Measurements from ENCODE around the gene XYLT1. TPM values are rescaled to one million over a fixed set of nuclear protein-coding genes. Genes with fewer than 3 reads are reported as not detected.

Gene XYLT1
- total and polyA plus RNA-seq, 2 experiments from 2014 or later = 4.5 to 26.3 TPM

DNA sequence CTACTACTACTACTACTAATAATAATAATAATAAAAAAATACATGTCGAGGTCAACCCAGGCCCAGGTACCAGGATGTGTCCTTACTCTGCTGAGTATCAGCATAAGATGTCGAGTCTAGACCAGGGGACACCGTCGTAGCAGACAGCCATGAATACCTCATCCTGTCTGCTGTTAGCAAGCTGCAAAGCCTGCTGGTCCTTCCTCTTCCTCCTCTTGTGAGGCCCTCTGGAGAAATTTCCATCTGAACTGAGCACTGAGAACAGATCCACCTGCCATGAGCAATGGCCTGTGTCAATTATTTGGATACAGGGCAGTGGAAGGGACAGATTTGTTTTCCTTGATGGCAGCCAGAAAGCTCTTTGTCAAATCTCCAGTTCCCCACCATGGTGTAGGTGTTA is 168.5 kb downstream of the XYLT1 start:
- TF ChIP-seq EZH2 (IDR thresholded peaks at IDR 0.05; ENCODE audit: insufficient read depth, poor library complexity, severe bottlenecking) (no peak), EZH2phosphoT487 (IDR thresholded peaks at IDR 0.05; ENCODE audit: insufficient read depth, low read depth) (no peak)
- Histone ChIP-seq H3K4me2 (ENCODE audit: unreplicated experiment) (no peak overlapping the region), H2AFZ (no peak overlapping the region), H3K9me3 (ENCODE audit: low read depth) (no peaks in the 10 kb centered on the region), H3K27me3 (replicated peaks; ENCODE audit: insufficient read depth) (no peaks in the 10 kb centered on the region), H3F3A (ENCODE audit: insufficient read depth) (0 out of 2 replicates have a peak, but pooled peaks cover 5% of the 10 kb centered on the region), H3K27ac (no peak overlapping the region), H3K79me2 (ENCODE audit: insufficient read depth) (peaks cover 89% of the 10 kb centered on the region), H3K9ac (no peak overlapping the region), H3K36me3 (ENCODE audit: low read depth) (no peaks in the 10 kb centered on the region), H4K20me1 (ENCODE audit: insufficient read depth) (peaks cover 6% of the 10 kb centered on the region; the same call in 1 of the 2 replicates), H3K4me1 (ENCODE audit: insufficient read depth) (peaks cover 8% of the 10 kb centered on the region; the same call in 1 of the 2 replicates), H3K9me2 (ENCODE audit: insufficient read depth) (no peaks in the 10 kb centered on the region), H3K4me3 (no peak overlapping the region)
- in situ Hi-C loops (cut with MboI) = no loop called here
- no peak for DNase-seq
- 97% methylated on average over 4 of the region's 4 CpGs for WGBS, 2 experiments (ENCODE audit: low coverage in 1 of 2, low lambda C conversion rate in 2 of 2, missing lambda C conversion rate in 2 of 2)

DNA sequence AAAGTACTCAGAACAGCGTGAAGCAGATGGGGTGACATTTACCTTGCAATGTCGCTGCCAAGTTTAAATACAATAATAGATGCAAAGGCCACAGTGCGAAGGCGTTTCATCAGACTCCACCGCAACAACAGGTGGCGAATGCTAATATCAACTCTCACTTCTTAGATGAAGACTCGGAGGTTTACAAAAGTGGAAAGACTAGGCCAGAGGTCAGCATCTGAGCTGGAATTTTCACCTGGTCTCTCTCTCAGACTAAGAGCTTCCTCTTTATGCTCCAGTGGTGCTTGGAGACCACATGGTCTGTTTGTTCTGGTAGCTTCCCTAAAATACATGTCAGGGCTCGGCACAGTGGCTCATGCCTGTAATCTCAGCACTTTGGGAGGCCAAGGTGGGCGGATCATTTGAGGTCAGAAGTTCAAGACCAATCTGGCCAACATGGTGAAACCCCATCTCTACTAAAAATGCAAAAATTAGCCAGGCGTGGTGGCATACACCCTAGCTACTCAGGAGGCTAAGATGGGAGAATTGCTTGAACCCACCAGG is 169.1 kb downstream of the XYLT1 start:
- H3K27ac ChIP-seq = no peak overlapping the region
- 94 to 95% methylated on average over 10 of the region's 10 CpGs for WGBS, 2 experiments (ENCODE audit: low coverage in 1 of 2, low lambda C conversion rate in 2 of 2, missing lambda C conversion rate in 2 of 2)
- H2AFZ ChIP-seq = no peak overlapping the region
- no peaks in the 10 kb centered on the region for H3K27me3 ChIP-seq (replicated peaks; ENCODE audit: insufficient read depth)
- no peak overlapping the region for H3K4me3 ChIP-seq
- H4K20me1 ChIP-seq (ENCODE audit: insufficient read depth) = peaks cover 6% of the 10 kb centered on the region; the same call in 1 of the 2 replicates
- H3K9me2 ChIP-seq (ENCODE audit: insufficient read depth) = no peaks in the 10 kb centered on the region
- no peak overlapping the region for H3K4me2 ChIP-seq (ENCODE audit: unreplicated experiment)
- H3K36me3 ChIP-seq (ENCODE audit: low read depth) = no peaks in the 10 kb centered on the region
- H3F3A ChIP-seq (ENCODE audit: insufficient read depth) = 0 out of 2 replicates have a peak, but pooled peaks cover 5% of the 10 kb centered on the region
- peaks cover 89% of the 10 kb centered on the region for H3K79me2 ChIP-seq (ENCODE audit: insufficient read depth)
- H3K9ac ChIP-seq = no peak overlapping the region
- in situ Hi-C loops (cut with MboI) = no loop called here
- DNase-seq = no peak
- peaks cover 8% of the 10 kb centered on the region; the same call in 1 of the 2 replicates for H3K4me1 ChIP-seq (ENCODE audit: insufficient read depth)
- TF ChIP-seq EZH2phosphoT487 (IDR thresholded peaks at IDR 0.05; ENCODE audit: insufficient read depth, low read depth) (no peak), EZH2 (IDR thresholded peaks at IDR 0.05; ENCODE audit: insufficient read depth, poor library complexity, severe bottlenecking) (no peak)
- H3K9me3 ChIP-seq (ENCODE audit: low read depth) = no peaks in the 10 kb centered on the region

DNA sequence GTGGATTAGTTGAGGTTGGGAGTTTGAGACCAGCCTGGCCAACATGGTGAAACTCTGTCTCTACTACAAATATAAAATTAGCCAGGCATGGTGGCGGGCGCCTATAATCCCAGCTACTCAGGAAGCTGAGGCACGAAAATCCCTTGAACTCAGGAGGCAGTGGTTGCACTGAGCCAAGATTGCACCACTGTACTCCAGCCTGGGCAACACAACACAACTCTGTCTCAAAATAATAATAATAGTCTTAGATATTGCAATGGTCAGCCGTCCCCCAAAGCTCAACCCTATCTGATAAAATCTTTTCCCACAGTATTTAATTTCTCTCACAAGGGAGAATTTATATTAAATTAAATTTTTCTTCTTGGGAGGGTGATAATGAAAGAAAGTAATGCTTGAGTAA is 169.6 kb downstream of the XYLT1 start:
- no peak for DNase-seq
- no peaks in the 10 kb centered on the region for H3K9me3 ChIP-seq (ENCODE audit: low read depth)
- H3K9me2 ChIP-seq (ENCODE audit: insufficient read depth) = no peaks in the 10 kb centered on the region
- no peak overlapping the region for H3K27ac ChIP-seq
- in situ Hi-C loops (cut with MboI) = no loop called here
- H3K9ac ChIP-seq = no peak overlapping the region
- no peaks in the 10 kb centered on the region for H3K27me3 ChIP-seq (replicated peaks; ENCODE audit: insufficient read depth)
- WGBS, 2 experiments (ENCODE audit: low coverage in 1 of 2, low lambda C conversion rate in 2 of 2, missing lambda C conversion rate in 2 of 2) = 93 to 97% methylated on average over 4 of the region's 4 CpGs
- H3K4me2 ChIP-seq (ENCODE audit: unreplicated experiment) = no peak overlapping the region
- H3K4me1 ChIP-seq (ENCODE audit: insufficient read depth) = peaks cover 11% of the 10 kb centered on the region; the same call in 1 of the 2 replicates
- H4K20me1 ChIP-seq (ENCODE audit: insufficient read depth) = peaks cover 6% of the 10 kb centered on the region; the same call in 1 of the 2 replicates
- 0 out of 2 replicates have a peak, but pooled peaks cover 5% of the 10 kb centered on the region for H3F3A ChIP-seq (ENCODE audit: insufficient read depth)
- H3K4me3 ChIP-seq = no peak overlapping the region
- no peaks in the 10 kb centered on the region for H3K36me3 ChIP-seq (ENCODE audit: low read depth)
- no peak overlapping the region for H2AFZ ChIP-seq
- peaks cover 91% of the 10 kb centered on the region for H3K79me2 ChIP-seq (ENCODE audit: insufficient read depth)
- TF ChIP-seq EZH2phosphoT487 (IDR thresholded peaks at IDR 0.05; ENCODE audit: insufficient read depth, low read depth) (no peak), EZH2 (IDR thresholded peaks at IDR 0.05; ENCODE audit: insufficient read depth, poor library complexity, severe bottlenecking) (no peak)

DNA sequence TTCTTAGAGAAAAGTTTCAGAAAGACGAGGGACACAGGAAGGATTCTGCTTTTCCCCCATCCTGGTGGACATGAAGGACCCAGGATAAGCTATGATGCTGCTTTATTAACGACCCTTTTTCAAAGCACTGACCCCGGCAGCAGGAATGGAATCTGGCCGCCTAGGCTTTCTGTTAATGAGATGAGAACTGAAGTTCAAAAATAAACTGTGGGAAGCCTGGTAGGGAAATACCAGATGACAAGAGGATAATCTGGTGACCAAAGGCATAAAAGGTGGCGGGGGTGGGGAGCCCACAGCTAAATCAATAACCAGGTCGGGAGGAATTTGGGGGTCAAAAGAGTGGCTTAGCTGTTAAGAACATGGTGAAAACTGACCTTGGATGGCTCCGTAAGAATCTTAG is 171.0 kb downstream of the XYLT1 start:
- H3K4me1 ChIP-seq (ENCODE audit: insufficient read depth) = peaks cover 11% of the 10 kb centered on the region; the same call in 1 of the 2 replicates
- H3K27me3 ChIP-seq (replicated peaks; ENCODE audit: insufficient read depth) = no peaks in the 10 kb centered on the region
- no peaks in the 10 kb centered on the region for H3K9me3 ChIP-seq (ENCODE audit: low read depth)
- H2AFZ ChIP-seq = no peak overlapping the region
- no peak overlapping the region for H3K9ac ChIP-seq
- H3K79me2 ChIP-seq (ENCODE audit: insufficient read depth) = peaks cover 95% of the 10 kb centered on the region
- peaks cover 9% of the 10 kb centered on the region; the same call in 1 of the 2 replicates for H3F3A ChIP-seq (ENCODE audit: insufficient read depth)
- TF ChIP-seq EZH2 (IDR thresholded peaks at IDR 0.05; ENCODE audit: insufficient read depth, poor library complexity, severe bottlenecking) (no peak), EZH2phosphoT487 (IDR thresholded peaks at IDR 0.05; ENCODE audit: insufficient read depth, low read depth) (no peak)
- 87 to 91% methylated on average over 7 of the region's 7 CpGs for whole genome bisulfite sequencing, 2 experiments (ENCODE audit: low coverage in 1 of 2, low lambda C conversion rate in 2 of 2, missing lambda C conversion rate in 2 of 2)
- in situ Hi-C loops (cut with MboI) = no loop called here
- no peak overlapping the region for H3K4me3 ChIP-seq
- H3K4me2 ChIP-seq (ENCODE audit: unreplicated experiment) = no peak overlapping the region
- no peak overlapping the region for H3K27ac ChIP-seq
- peaks cover 6% of the 10 kb centered on the region; the same call in 1 of the 2 replicates for H4K20me1 ChIP-seq (ENCODE audit: insufficient read depth)
- no peak for DNase-seq
- H3K36me3 ChIP-seq (ENCODE audit: low read depth) = no peaks in the 10 kb centered on the region
- H3K9me2 ChIP-seq (ENCODE audit: insufficient read depth) = no peaks in the 10 kb centered on the region
